Activated CD4-positive, alpha-beta T cell treated with anti-CD3 and anti-CD28 coated beads, Interleukin-2, amount 50 U/mL, for 1 hour (primary cell): ENCODE measurements around the gene ZSWIM1.
"Not testable (repeated sequence)": the region's sequence is repeated elsewhere in the genome, so short reads cannot be mapped to it uniquely, and the experiment has no call there.

ENCODE experiments used
- DNase-seq: peaks from one replicate; pipeline ENCODE4 v3.0.0-alpha.2; 2020

Gene ZSWIM1

DNA sequence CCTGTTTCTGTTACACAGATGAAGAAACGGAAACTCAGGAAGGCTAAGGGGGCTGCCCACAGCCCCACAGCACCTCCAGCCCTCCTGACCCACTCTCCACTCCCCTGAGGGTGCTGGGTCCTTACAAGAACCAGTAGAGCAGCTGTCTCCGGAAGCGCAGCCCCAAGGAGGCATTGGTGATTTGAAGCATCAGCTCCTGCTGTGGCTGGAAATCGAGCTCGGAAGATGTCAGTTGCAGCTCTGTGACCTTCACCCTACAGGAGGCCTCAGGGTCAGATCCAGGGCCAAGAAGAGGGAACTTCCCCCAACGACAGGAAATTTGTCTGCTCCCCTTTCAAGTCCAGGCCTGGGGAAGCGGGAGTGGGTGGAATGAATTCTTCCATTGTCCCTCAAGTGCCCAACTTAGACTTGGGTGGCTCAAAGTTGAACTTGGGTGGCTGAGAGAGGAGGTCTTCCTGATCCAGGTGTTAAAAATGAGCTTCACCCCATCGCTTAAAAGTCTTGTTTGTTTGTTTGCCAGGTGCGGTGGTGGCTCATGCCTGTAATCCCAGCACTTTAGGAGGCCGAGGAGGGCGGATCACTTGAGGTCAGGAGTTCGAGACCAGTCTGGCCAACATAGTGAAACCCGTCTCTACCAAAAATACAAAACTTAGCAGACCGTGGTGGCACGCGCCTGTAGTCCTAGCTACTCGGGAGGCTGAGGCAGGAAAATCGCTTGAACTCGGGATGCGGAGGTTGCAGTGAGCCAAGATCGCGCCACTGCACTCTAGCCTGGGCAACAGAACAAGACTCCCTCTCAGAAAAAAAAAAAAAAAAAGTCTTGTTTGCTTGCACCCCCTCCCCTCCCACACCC lies 29.0 kb downstream of the ZSWIM1 start:
- DNase-seq, result no peak

DNA sequence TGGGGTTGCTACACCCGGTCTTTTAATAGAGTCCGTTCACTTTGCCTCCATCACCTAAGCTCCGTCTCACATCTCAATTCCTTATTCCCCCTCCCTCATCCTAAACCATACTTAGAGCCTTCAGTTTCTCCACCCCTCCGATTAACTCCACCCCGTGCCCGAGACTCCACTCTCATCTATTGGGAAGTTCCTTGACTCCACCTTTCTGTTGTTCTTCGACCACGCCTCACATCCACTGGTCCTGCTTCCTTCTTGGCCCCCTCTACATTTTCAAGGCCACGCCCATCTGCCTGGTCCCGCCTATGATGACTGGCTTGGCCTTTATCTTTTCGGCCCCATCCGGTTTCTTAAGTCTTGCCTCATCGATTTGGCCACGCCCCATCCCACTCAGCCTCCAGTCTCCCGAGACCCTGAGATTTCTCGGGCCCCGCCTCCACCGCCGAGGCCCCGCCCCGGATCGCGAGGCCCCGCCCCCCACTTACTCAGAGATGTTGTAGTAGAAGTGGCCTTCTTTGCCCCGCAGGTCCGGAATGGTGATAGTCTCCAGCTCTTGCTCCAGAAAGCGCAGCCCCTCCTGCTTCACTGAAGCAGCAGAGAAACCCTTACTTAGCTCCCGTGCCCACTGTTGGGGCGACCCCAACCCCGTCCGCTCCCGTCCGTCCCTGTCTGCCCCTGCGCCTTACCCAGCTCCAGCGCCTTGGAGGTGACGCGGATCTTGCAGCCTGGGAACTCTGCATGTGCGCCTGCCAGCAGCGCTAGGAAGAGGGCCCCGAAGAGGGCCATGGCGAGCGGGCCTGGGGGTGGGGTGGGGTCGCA lies 29.9 kb downstream of the ZSWIM1 start:
- DNase-seq, result peak; percentile 79

- DNase-seq, result peak; percentile 25
Observed at GRCh38 chr20:45911486-45912343, 30.7 kb downstream of the ZSWIM1 start, which contains the start of gene PLTP. Gene PLTP (minus strand): TSS chr20:45912155. CDS start chr20:45911452, 703 bp downstream.

GRCh38 chr20:45912344-45912682 lies 31.3 kb downstream of the ZSWIM1 start:
- no peak for DNase-seq

DNA sequence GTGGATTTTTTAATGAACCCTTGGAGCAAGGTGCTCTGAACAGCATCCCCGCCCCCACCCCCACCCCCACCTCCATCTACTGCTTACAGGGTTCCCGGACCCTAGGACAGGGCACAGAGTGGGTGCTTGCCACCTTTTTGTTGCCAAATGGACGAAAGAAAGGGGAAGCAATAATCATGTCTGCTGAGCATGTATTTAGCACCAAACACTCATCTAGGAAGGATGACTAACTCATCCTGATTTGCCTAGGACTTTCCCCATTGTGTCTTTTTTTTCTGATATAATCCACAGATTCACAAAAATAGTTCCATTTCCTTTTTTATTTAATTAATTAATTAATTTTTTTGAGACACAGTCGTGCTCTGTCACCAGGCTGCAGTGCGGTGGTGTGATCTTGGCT lies 32.1 kb downstream of the ZSWIM1 start:
- DNase-seq, result no peak

DNA sequence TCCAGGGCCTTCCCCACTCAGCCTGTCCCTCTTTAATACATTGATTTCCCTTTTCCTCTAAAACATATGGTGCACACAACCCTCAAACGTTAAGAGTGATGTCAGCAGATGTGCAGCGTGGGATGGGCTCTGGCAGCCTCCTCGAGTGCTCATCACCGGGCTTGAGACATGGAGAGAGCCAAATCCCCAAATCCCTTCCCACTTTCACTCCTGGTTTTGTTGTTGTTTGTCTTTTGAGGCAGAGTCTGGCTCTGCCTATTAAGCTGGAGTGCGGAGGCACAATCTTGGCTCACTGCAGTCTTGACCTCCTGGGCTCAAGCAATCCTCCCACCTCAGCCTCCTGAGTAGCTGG lies 36.7 kb downstream of the ZSWIM1 start:
- DNase-seq, result no peak

GRCh38 chr20:45918182-45918737 lies 37.2 kb downstream of the ZSWIM1 start:
- no peak for DNase-seq

DNA sequence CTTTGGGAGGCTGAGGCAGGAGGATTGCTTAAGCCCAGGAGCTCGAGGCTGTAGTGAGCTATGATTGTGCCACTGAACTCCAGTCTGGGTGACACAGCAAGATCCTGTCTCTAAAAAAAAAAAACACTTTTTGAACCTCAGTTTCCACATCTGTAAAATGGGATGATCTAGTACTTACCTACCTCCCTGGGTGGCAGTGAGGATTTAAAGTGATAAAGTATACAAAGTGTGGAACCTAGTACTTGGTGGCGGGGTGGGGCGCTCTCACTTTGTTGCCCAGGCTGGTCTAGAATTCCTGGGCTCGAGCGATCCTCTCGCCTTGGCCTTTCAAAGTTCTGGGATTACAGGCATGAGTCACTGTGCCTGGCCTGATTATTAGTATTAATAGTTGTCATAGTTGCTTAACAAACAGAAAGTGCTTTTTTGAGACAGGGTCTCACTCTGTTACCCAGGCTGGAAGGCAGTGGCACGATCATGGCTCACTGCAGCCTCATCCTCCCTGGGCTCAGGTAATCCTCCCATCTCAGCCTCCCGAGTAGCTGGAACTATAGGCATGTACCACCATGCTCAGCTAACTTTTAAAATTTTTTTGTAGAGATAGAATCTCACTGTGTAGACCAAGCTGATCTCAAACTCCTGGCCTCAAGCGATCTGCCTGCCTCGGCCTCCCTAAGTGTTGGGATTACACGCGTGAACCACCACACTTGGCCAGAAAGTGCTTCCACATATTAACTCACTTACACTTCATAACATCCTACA lies 37.9 kb downstream of the ZSWIM1 start:
- no peak for DNase-seq

DNA sequence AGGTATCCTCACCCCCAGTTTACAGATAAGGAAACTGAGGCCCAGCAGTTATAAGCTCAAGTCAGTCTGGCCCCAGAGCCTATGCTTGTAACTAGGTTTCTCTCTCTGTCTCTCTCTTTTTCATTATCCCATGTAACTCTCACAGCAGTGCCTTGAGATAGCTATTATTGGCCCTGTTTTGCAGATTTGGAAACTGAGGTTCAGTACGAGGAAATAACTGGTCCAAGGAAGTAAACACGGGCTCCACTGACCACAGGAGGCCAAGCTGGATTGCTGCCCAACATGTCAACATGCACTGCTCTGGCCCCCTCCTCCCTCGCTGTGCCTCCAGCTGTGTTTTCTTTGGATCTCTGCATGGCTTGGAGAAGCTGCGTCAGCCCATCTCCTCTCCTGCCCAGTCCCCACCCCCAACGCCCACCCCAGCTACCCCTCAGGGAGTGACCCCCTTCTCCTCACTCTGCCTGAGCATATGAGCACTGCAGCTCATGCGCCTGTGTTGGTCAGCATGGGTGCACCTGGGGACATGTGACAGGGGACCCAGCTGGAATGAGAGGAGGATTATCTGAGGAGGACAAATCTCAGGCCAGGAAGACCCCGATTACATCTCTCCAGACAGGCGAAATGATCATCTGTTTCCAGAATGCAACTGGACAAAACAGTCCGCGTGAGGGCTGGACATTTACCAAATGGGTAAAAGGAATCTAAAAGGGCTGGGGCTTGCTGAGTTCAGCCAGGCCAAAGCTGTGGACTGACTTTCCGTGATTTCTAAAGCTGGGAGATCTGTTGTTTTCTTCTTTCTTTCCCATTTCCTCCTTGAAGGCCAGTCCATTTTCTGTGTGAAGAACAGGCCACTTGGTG lies 38.7 kb downstream of the ZSWIM1 start:
- no peak for DNase-seq

GRCh38 chr20:45920462-45921336 lies 39.7 kb downstream of the ZSWIM1 start:
- DNase-seq, result no peak

GRCh38 chr20:45921337-45922189 lies 40.5 kb downstream of the ZSWIM1 start:
- DNase-seq, result no peak

DNA sequence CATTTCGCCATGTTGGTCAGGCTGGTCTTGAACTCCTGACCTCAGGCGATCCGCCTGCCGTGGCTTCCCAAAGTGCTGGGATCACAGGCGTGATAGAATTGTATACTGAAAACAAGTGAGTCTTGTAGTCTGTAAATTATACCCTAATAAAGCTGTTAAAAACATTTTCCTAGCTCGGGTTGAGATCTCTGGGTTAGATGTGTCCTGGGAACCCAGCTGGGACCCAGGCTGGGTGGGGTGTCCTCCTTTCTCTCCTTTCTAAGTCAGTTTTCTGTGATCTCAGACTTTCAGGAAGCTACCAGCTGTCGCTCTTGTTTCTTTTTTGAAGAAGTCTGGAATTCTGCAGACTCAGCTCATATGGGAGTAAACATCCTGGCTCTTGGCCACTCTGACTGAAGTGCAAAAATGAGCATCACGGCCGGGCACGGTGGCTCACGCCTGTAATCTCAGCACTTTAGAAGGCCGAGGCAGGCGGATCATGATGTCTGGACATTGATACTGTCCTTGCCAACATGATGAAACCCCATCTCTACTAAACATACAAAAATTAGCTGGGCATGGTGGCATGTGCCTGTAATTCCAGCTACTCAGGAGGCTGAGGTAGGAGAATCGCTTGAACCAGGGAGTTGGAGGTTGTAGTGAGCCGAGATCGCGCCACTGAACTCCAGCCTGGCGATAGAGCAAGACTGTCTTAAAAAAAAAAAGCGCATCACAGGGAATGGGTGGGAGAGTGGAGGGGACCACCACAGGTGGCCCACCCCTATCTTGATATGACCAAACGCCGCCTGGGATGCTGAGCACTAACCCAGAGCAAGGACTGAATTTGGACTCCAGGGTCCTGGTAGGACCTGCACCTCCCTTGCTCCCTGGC lies 43.6 kb downstream of the ZSWIM1 start:
- no peak for DNase-seq

- DNase-seq, result no peak
Observed at GRCh38 chr20:45925821-45926506, 44.9 kb downstream of the ZSWIM1 start.

GRCh38 chr20:45926731-45927070 lies 45.7 kb downstream of the ZSWIM1 start:
- no peak for DNase-seq

DNA sequence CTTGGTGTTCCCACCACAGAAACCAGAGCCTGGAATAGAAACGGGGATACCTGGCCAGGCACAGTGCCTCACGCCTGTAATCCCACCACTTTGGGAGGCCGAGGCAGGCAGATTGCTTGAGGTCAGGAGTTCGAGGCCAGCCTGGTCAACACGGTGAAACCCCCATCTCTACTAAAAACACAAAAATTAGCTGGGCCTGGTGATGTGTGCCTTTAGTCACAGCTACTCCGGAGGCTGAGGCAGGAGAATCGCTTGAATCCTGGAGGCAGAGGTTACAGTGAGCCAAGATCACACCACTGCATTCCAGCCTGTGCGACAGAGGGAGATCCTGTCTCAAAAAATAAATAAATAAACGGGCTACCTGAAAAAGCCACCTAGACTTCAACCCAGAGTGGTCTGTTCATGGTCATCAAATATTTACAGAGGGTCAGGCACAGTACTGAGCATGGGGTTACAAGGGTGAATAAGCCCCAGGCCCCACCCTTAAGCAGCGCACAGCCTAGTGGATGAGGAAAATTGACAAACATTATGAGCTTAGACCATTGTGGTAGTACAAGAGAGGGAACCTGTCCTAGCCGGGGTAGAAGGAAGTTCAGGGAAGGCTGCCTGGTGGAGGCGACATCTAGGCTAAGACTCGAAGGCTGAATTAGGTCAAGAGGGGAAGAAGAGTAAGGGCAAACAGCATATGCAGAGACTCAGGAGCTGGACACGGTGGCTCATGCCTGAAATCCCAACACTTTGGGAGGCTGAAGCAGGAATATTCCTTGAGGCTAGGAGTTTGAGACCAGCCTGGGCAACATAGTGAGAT lies 46.2 kb downstream of the ZSWIM1 start:
- DNase-seq, result no peak

- not testable (repeated sequence) for DNase-seq
Observed at GRCh38 chr20:45931680-45932079, 50.7 kb downstream of the ZSWIM1 start.
